ENCODE results near the gene PLEKHG4.

- TF ChIP-seq YY1 (IDR thresholded peaks at IDR 0.05; ENCODE audit: insufficient read depth, insufficient read length): no peak
- TF ChIP-seq ZNF274 (IDR thresholded peaks at IDR 0.05; ENCODE audit: low read depth, low read length): no peak
Measured at GRCh38 chr16:67260426-67261063, 18.8 kb upstream of the PLEKHG4 start.

All from NT2/D1 (cell line).